Heart left ventricle (tissue), 16 donors: ENCODE data around the gene GPR15. TPM values are rescaled to one million over a fixed set of nuclear protein-coding genes. Genes with fewer than 3 reads are reported as not detected.
"Not testable (repeated sequence)": the region's sequence is repeated elsewhere in the genome, so short reads cannot be mapped to it uniquely, and the experiment has no call there.

ENCODE experiments used
- ATAC-seq, 4 donors: fragments of 200-7000 bp; cut with Tn5 transposase; one replicate each; pipeline ENCODE4 v1.9.1; 2020 to 2022; ENCODE audit warnings: moderate library complexity in 4 of 4, mild to moderate bottlenecking in 3 of 4, moderate number of reproducible peaks in 1 of 4
- DNase-seq, 5 donors: peaks; one replicate each; pipeline ENCODE4 v3.0.0-alpha.2; 2020
- H3K27ac ChIP-seq, 12 donors: fragments of 200-600 bp; sonication (generic) in 4 of 12; one replicate each; pipeline versions ENCODE4 v1.5.0 to v1.8.0; 2016 to 2022; ENCODE audit warnings: mild to moderate bottlenecking in 2 of 12
- H3K27me3 ChIP-seq, 9 donors: fragments of 200-600 bp; sonication (generic) in 2 of 9; one replicate each; pipeline versions ENCODE4 v1.5.1 to v1.8.0; 2016 to 2022; ENCODE audit warnings: mild to moderate bottlenecking in 3 of 9
- H3K36me3 ChIP-seq, 9 donors: fragments of 200-600 bp; sonication (generic) in 2 of 9; one replicate each; pipeline versions ENCODE4 v1.5.0 to v1.8.0; 2018 to 2022; ENCODE audit warnings: mild to moderate bottlenecking in 2 of 9
- H3K4me1 ChIP-seq, 12 donors: fragments of 200-600 bp; sonication (generic) in 4 of 12; one replicate each; pipeline versions ENCODE4 v1.5.0 to v1.8.0; 2016 to 2022; ENCODE audit warnings: mild to moderate bottlenecking in 3 of 12
- H3K4me3 ChIP-seq, 12 donors: fragments of 200-600 bp; sonication (generic) in 4 of 12; one replicate each; pipeline versions ENCODE4 v1.5.0 to v1.8.0; 2017 to 2022; ENCODE audit warnings: mild to moderate bottlenecking in 9 of 12, moderate library complexity in 4 of 12
- H3K9me3 ChIP-seq, 12 donors: fragments of 200-600 bp; sonication (generic) in 4 of 12; one replicate each; pipeline versions ENCODE4 v1.5.0 to v1.8.0; 2016 to 2022; ENCODE audit warnings: mild to moderate bottlenecking in 1 of 12
- POLR2A ChIP-seq, 2 donors: fragments of 450-650 bp; IDR thresholded peaks; one replicate each; pipeline ENCODE4 v1.6.1; 2017; ENCODE audit warnings: antibody characterized with exemption in 2 of 2, mild to moderate bottlenecking in 2 of 2, moderate library complexity in 2 of 2
- WGBS, 4 donors: extraction: QIAGEN DNeasy Blood & Tissue Kit in 2 of 4; methylation state at CpG; one replicate each; pipeline versions ENCODE4 v1.1.5 to v1.1.7; 2013 to 2018; 5-methylcytosine and 5-hydroxymethylcytosine counted together
- intact Hi-C, 10 donors: fragments of 100-400 bp; cut with DNase I; formaldehyde crosslinking; loops; one replicate each; pipeline versions ENCODE4 v1.11.1 to v1.14.2; 2022
- polyA plus RNA-seq, 2 donors: library from polyadenylated mRNA; stranded (reverse); fragments of 200-250 nt; gene quantifications; one replicate each; pipeline ENCODE4 v1.2.3, GENCODE V29; 2013
- total RNA-seq, 9 donors: library from RNA; depleted of rRNA in 2 of 9; stranded (reverse); fragments of >200 nt in 2 of 9; fragmentation: NEBNext Ultra II Directional in 3 of 9; extraction: Animal tissue kit (Norgen Biotek cat#: 25700) in 3 of 9; gene quantifications; one replicate each; pipeline versions ENCODE4 v1.1.0 to v1.2.4, GENCODE V29; 2016 to 2023
- TF ChIP-seq, protein P1 (sequence below), 12 donors: fragments of 200-600 bp; sonication (generic) in 4 of 12; IDR thresholded peaks; one replicate each; pipeline versions ENCODE4 v1.5.0 to v1.8.0; 2018 to 2022; ENCODE audit warnings: antibody characterized with exemption in 12 of 12, mild to moderate bottlenecking in 5 of 12
- donor health status: ischemic (EF 13 %, LVEDD 7.1; RV severe dilation, severe dysfunction).
- donor health status: healthy with polysubstance abuse.
- donor health status: DM: no; HTN: yes; CAD: no.
- donor health status: DM: no; HTN: no; CAD: no.
- donor health status: ischemic (EF 25% LVEDD 6.9; RV normal size, moderate dysfunction).
- donor health status: ischemic (EF 25% LVEDD 5.7; RV mildly dilated, moderate dysfunction).
- donor health status: healthy.
- donor health status: DM: yes; HTN: yes; CAD: no.
- donor health status: ischemic (EF 35%, LVEDD 5.7; RV mildly dilated, moderate dysfunction).
- donor health status: nonischemic (EF 11% LVEDD 7.7; RV severe dilation, severe dysfunction).
- donor health status: DM: yes; HTN: yes; CAD: no.
- donor health status: PGD.
- donor health status: ischemic (EF 29% LVEDD 5.4; RV normal size, mild dysfunction).
- donor health status: nonischemic (EF 23%, LVEDD 6.1; RV moderate dilation, normal function).

GPR15 gene
- total and polyA plus RNA-seq, 11 donors, result not detected

DNA sequence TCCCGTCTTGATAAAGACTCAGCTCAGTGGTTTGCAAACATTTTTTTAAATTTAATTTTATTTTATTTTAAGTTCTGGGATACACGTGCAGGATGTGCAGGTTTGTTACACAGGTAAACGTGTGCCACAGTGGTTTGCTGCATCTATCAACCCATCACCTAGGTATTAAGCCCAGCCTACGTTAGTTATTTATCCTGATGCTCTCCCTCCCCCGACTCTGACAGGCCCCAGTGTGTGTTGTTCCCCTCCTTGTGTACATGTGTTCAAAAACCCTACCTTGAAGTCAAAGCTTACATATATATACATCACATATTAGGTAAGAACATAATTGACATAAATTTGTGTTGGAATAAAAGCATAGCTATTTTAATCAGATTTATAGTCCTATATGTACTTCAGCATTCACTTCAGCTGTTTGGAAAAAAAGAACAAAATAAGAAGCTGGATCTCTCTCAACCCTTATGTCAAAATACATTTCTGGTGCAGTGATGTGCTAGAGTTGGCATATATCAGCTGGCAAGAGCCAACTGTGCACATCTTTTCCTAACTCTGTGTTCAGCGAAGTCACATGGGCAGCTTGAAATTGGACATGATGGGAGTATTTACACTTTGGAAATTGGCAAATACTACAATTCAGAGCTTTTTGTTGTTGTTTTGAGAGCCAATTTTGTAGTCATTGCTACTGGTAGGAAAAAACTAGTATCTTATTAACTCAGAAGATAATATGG lies 26.5 kb downstream of the GPR15 start:
- H3K4me1 ChIP-seq, result peaks cover 0 to 36% (median 0%) of the 10 kb centered on the region in 12 donors
- TF ChIP-seq POLR2A (IDR thresholded peaks at IDR 0.05), result no peak
- TF ChIP-seq, protein P1, sequence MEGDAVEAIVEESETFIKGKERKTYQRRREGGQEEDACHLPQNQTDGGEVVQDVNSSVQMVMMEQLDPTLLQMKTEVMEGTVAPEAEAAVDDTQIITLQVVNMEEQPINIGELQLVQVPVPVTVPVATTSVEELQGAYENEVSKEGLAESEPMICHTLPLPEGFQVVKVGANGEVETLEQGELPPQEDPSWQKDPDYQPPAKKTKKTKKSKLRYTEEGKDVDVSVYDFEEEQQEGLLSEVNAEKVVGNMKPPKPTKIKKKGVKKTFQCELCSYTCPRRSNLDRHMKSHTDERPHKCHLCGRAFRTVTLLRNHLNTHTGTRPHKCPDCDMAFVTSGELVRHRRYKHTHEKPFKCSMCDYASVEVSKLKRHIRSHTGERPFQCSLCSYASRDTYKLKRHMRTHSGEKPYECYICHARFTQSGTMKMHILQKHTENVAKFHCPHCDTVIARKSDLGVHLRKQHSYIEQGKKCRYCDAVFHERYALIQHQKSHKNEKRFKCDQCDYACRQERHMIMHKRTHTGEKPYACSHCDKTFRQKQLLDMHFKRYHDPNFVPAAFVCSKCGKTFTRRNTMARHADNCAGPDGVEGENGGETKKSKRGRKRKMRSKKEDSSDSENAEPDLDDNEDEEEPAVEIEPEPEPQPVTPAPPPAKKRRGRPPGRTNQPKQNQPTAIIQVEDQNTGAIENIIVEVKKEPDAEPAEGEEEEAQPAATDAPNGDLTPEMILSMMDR (IDR thresholded peaks at IDR 0.05), result no peak
- no peak for ATAC-seq
- H3K36me3 ChIP-seq, result no peaks in the 10 kb centered on the region
- intact Hi-C loops, result no loop called here
- no peak for DNase-seq
- no peak overlapping the region for H3K27ac ChIP-seq
- no peak overlapping the region for H3K4me3 ChIP-seq
- 72 to 84% (median 75%) methylated on average over 6 of the region's 6 CpGs for WGBS, 4 donors
- H3K27me3 ChIP-seq, result no peaks in the 10 kb centered on the region
- H3K9me3 ChIP-seq, result peaks cover 0 to 3% (median 0%) of the 10 kb centered on the region in 12 donors

DNA sequence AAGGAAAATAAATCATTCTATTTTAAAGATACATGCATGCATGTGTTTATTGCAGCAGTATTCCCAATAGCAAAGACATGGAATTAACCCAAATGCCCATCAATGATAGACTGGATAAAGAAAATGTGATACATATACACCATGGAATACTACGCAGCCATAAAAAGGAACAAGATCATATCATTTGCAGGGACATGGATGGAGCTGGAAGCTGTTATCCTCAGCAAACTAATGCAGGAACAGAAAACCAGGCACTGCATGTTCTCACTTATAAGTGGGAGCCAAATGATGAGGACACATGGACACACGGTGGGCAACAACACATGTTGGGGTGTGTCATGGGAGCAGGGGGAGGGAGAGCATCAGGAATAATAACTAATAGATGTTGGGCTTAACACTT lies 28.0 kb downstream of the GPR15 start:
- peaks cover 0 to 35% (median 0%) of the 10 kb centered on the region in 12 donors for H3K4me1 ChIP-seq
- intact Hi-C loops, H3K27me3 ChIP-seq, ATAC-seq, H3K4me3 ChIP-seq, H3K27ac ChIP-seq, H3K36me3 ChIP-seq, DNase-seq, H3K9me3 ChIP-seq: not testable (repeated sequence)
- 94 to 98% (median 97%) methylated on average over 2 of the region's 2 CpGs for WGBS, 4 donors

DNA sequence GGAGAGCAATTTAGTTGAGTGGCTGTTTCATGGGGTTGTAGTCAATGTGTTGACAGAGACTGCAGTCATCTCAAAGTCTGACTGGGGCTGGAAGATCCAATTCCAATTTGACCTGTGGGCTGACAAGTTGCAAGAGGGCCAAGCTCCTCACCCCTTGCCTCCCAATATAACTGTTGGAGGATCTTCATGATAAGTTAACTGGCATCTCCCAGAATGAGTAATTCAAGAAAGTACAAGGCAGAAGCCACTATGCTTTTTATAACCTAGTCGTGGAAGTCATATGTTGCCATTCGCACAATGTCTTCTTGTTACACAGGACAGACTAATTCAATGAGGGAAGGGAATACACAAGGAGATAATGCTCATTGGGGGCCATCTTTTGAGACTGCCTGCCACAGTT lies 29.1 kb downstream of the GPR15 start:
- 89 to 95% (median 93%) methylated on average over 2 of the region's 2 CpGs for WGBS, 4 donors
- no peak overlapping the region for H3K27ac ChIP-seq
- intact Hi-C loops, result no loop called here
- ATAC-seq, result no peak
- H3K9me3 ChIP-seq, result peaks cover 0 to 3% (median 0%) of the 10 kb centered on the region in 12 donors
- H3K36me3 ChIP-seq, result no peaks in the 10 kb centered on the region
- DNase-seq, result no peak
- H3K4me1 ChIP-seq, result peaks cover 0 to 43% (median 0%) of the 10 kb centered on the region in 12 donors
- H3K4me3 ChIP-seq, result no peak overlapping the region
- H3K27me3 ChIP-seq, result no peaks in the 10 kb centered on the region
- TF ChIP-seq, protein P1 (IDR thresholded peaks at IDR 0.05), result no peak
- TF ChIP-seq POLR2A (IDR thresholded peaks at IDR 0.05), result no peak

DNA sequence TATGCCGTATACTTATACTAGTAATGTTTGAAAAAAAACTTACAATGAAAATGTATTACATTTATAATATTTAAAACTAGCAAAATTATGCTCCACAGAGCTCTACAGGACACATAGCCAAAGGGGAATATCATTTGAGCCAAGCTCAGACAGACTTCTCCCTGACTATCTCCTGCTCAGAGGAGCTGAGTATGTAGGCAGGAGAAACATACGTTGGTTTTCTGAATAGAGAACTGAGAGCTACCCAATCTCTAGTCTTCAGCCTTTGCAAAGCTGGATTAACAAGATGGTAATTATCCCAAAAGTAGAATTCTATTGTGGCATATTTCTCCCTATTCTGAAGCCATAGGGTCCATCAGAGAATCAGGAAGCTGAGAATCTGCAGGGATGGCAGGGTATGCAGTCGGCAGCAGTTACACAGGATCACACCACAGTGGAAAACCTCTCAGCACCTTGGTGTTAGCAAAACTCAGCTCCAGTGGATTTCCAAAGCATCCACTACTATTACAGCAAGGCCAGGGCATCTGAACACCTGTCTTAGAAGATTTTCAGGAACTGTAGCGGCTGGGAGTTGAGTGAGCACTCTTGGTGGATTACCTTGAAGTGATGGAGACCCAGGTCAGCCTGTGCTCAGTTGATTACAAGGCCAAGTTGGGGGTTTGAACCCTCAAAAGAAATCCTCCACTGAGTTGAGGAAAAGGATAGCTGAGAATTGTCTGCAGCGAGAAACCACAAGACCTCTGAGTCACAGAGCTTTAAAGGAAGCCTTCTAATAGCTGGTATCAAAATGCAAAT lies 30.1 kb downstream of the GPR15 start:
- Histone ChIP-seq H3K27me3 (no peaks in the 10 kb centered on the region), H3K27ac (no peak overlapping the region), H3K9me3 (peaks cover 0 to 3% (median 0%) of the 10 kb centered on the region in 12 donors), H3K4me3 (no peak overlapping the region), H3K4me1 (peaks cover 0 to 36% (median 0%) of the 10 kb centered on the region in 12 donors), H3K36me3 (no peaks in the 10 kb centered on the region)
- WGBS, 4 donors, result 79 to 88% (median 85%) methylated on average over 5 of the region's 5 CpGs
- ATAC-seq (no peak), DNase-seq (no peak)
- TF ChIP-seq, protein P1 (IDR thresholded peaks at IDR 0.05), result no peak
- no peak for TF ChIP-seq POLR2A (IDR thresholded peaks at IDR 0.05)
- intact Hi-C loops, result no loop called here
